HFFc6 (cell line): Measurements from ENCODE around the gene ERBB4. TPM values are rescaled to one million over a fixed set of nuclear protein-coding genes. Genes with fewer than 3 reads are reported as not detected.

ENCODE experiments used
- DNase-seq: peaks from one replicate; pipeline ENCODE4 v3.0.0-alpha.2; 2018
- H3K27ac Mint-ChIP-seq: 2 replicates; pipeline ENCODE4 v1.8.0; 2020; ENCODE audit warnings: mild to moderate bottlenecking, mixed read lengths
- H3K27me3 Mint-ChIP-seq: 2 replicates; pipeline ENCODE4 v1.8.0; 2021; ENCODE audit warnings: mild to moderate bottlenecking, moderate library complexity, mixed read lengths; ENCODE audit not compliant: insufficient read depth
- H3K36me3 Mint-ChIP-seq: 2 replicates; pipeline ENCODE4 v1.8.0; 2021; ENCODE audit warnings: low read depth, mixed read lengths
- H3K4me1 Mint-ChIP-seq: 2 replicates; pipeline ENCODE4 v1.8.0; 2020; ENCODE audit warnings: low read depth, mixed read lengths
- H3K4me3 Mint-ChIP-seq: 2 replicates; pipeline ENCODE4 v1.8.0; 2020; ENCODE audit warnings: mild to moderate bottlenecking, moderate library complexity, mixed read lengths
- H3K9me3 Mint-ChIP-seq: 2 replicates; pipeline ENCODE4 v1.8.0; 2020; ENCODE audit warnings: mild to moderate bottlenecking, mixed read lengths
- CTCF ChIP-seq: fragments of 200-600 bp; sonication (generic); IDR thresholded peaks from 2 replicates; pipeline ENCODE4 v1.5.0; 2021; ENCODE audit warnings: antibody characterized with exemption, mild to moderate bottlenecking
- total RNA-seq, 6 experiments: library from RNA; stranded (reverse); fragmentation: NEBNext Ultra II Directional; extraction: Animal tissue kit (Norgen Biotek cat#: 25700); gene quantifications; 2 replicates in 1 of 6; 3 replicates in 5 of 6; pipeline ENCODE4 v1.2.3, GENCODE V29; 2021

ERBB4 gene
- total RNA-seq, 6 experiments from 2014 or later = not detected

GRCh38 chr2:211986313-211986712 lies 552.3 kb downstream of the ERBB4 start:
- no peak for TF ChIP-seq CTCF
- no peaks in the 10 kb centered on the region for H3K36me3 Mint-ChIP-seq
- DNase-seq = no peak
- H3K27ac Mint-ChIP-seq = no peak overlapping the region
- H3K27me3 Mint-ChIP-seq = no peaks in the 10 kb centered on the region
- H3K9me3 Mint-ChIP-seq = peaks cover 4% of the 10 kb centered on the region; the same call in 1 of the 2 replicates
- no peaks in the 10 kb centered on the region for H3K4me1 Mint-ChIP-seq
- no peak overlapping the region for H3K4me3 Mint-ChIP-seq

DNA sequence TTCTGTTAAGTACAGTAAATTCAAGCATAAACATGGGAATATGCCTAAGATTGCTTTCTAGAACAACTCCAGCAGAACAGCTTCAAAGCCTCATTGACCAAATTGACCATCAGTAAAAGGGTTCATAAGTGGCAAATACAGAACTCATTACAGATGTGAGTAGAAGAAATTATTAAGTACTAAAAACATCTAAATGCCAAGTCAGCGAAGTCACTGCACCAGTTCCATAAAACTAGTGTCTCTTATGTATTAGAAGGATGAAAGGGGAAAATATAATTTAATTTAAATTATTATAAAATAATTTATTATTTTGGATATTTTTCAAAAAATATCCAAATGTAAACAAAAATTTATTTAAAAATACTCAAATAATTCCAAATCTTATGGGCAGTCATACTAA lies 553.2 kb downstream of the ERBB4 start:
- H3K4me1 Mint-ChIP-seq = no peaks in the 10 kb centered on the region
- no peak overlapping the region for H3K27ac Mint-ChIP-seq
- H3K27me3 Mint-ChIP-seq = no peaks in the 10 kb centered on the region
- DNase-seq = no peak
- H3K36me3 Mint-ChIP-seq = no peaks in the 10 kb centered on the region
- H3K9me3 Mint-ChIP-seq = peaks cover 4% of the 10 kb centered on the region; the same call in 1 of the 2 replicates
- H3K4me3 Mint-ChIP-seq = no peak overlapping the region
- no peak for TF ChIP-seq CTCF

- Mint-ChIP-seq H3K4me1 (no peaks in the 10 kb centered on the region), H3K9me3 (peaks cover 10% of the 10 kb centered on the region; the same call in 1 of the 2 replicates), H3K27ac (no peak overlapping the region), H3K27me3 (no peaks in the 10 kb centered on the region), H3K36me3 (no peaks in the 10 kb centered on the region), H3K4me3 (no peak overlapping the region)
- no peak for DNase-seq
- no peak for TF ChIP-seq CTCF
These were observed 556.4 kb downstream of the ERBB4 start for GRCh38 chr2:211982162-211982561.

DNA sequence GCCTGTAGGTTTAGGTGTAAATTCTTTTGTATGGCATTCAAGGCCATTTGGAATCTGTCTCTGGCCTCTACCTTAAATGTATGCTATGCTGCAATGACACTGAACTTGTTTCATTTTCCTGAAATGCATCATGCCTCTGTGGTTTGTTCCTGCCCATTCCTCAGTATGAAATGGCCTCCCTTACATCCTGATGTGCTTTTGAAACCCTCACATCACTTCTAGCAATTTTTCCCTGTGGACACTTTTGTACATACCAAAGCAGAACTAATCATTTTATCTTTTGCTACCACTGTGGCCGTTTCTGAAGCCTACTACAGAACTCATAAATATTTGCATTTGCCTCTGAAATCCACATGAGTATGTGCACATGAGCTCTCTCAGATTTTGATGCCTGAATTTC lies 557.2 kb downstream of the ERBB4 start:
- TF ChIP-seq CTCF = no peak
- H3K27me3 Mint-ChIP-seq = no peaks in the 10 kb centered on the region
- H3K9me3 Mint-ChIP-seq = peaks cover 10% of the 10 kb centered on the region; the same call in 1 of the 2 replicates
- H3K27ac Mint-ChIP-seq = no peak overlapping the region
- no peak overlapping the region for H3K4me3 Mint-ChIP-seq
- DNase-seq = no peak
- H3K36me3 Mint-ChIP-seq = no peaks in the 10 kb centered on the region
- no peaks in the 10 kb centered on the region for H3K4me1 Mint-ChIP-seq

DNA sequence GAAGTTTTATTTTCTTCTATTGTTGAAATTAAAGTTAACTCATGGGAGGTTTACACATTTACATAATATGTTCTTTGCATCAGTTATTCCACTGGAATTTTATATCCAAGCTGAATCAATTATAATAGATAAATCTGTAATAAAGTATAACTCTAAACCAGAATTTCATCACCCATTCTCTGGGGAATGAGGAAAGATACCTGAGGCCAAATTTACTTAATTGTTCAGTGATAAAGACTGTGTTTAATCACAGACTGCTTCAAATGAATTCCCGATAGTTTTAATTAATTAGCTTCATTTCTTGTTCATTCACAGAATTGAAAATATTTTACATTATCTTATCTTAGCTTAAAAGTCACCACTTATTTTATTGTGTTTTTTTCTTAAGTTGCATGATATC lies 562.5 kb downstream of the ERBB4 start:
- Mint-ChIP-seq H3K36me3 (no peaks in the 10 kb centered on the region), H3K4me1 (no peaks in the 10 kb centered on the region), H3K4me3 (no peak overlapping the region), H3K27me3 (no peaks in the 10 kb centered on the region), H3K9me3 (peaks cover 20% of the 10 kb centered on the region), H3K27ac (no peak overlapping the region)
- no peak for TF ChIP-seq CTCF
- DNase-seq = no peak

DNA sequence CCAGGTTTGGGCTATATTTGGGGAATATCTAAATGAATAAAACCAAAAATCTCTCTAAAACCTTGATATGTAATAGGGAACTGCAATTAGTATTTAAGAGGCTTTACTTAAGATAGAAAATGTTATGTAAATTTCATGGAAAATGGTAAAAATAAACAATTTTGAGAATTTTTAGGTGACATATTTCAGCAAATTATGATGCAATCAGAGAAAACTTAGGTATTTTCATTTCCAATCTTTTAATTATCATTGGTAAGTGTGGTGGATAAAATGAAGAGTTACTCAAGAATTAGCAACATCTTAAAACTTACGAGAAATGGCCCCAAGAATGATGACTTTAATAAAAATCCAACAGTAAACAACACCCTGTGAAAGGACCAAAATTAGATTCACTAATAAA lies 571.4 kb downstream of the ERBB4 start:
- Mint-ChIP-seq H3K4me3 (no peak overlapping the region), H3K4me1 (no peaks in the 10 kb centered on the region), H3K9me3 (peaks cover 33% of the 10 kb centered on the region), H3K27me3 (no peaks in the 10 kb centered on the region), H3K27ac (no peak overlapping the region), H3K36me3 (no peaks in the 10 kb centered on the region)
- no peak for DNase-seq
- TF ChIP-seq CTCF = no peak
